Measurements from ENCODE around the gene MYO10. TPM values are rescaled to one million over a fixed set of nuclear protein-coding genes. Genes with fewer than 3 reads are reported as not detected.

Gene MYO10
- total and polyA plus RNA-seq, 3 donors from 2014 or later: 37.8 to 102 (median 99.8) TPM

DNA sequence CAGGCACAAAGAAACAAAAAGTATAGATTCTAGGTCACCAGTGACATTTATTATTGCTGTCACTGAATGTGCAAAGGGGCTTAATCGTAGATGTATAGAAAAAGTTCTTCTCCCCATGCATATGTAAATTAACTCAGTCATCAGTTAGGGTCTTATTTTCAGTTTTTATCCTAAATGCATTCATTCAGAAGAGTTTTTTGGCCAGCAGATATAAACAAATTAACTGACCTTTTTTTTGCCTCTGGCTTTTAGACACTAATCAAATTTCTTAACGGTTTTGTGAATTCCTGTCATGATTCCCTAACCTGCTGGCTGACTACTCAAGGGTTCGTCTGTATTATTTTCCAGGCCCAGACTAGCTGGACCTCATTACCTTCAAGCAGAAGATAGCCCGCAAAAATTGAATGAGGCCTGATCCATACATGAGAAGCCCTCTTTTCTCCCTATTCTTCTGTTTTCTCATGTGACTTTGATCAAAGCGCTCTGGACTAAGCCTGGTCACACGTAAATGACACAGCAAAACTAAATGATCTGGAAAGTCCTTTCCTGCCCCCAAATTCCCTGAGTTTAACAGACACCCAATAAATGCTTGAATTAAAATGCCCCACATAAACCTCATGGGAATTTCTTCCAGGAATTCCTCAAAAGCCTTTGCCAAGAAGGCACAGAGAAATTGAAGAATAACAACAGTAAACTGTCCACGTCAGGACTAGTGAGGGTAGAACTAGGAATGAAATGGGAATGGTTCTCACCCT is 83.7 kb downstream of the MYO10 start:
- Histone ChIP-seq H3K4me1 (peaks cover 14% of the 10 kb centered on the region), H3K27ac (no peak overlapping the region), H3K36me3 (ENCODE audit: low read depth, missing control alignments) (no peaks in the 10 kb centered on the region), H3K27me3 (no peaks in the 10 kb centered on the region), H3K9me3 (no peaks in the 10 kb centered on the region), H3K4me3 (no peak overlapping the region)
- 79 to 82% methylated on average over 7 of the region's 7 CpGs for WGBS, 2 donors
- intact Hi-C loops (cut with DNase I; ENCODE audit: low total_unique reads): no loop called here
- TF ChIP-seq, protein P1, sequence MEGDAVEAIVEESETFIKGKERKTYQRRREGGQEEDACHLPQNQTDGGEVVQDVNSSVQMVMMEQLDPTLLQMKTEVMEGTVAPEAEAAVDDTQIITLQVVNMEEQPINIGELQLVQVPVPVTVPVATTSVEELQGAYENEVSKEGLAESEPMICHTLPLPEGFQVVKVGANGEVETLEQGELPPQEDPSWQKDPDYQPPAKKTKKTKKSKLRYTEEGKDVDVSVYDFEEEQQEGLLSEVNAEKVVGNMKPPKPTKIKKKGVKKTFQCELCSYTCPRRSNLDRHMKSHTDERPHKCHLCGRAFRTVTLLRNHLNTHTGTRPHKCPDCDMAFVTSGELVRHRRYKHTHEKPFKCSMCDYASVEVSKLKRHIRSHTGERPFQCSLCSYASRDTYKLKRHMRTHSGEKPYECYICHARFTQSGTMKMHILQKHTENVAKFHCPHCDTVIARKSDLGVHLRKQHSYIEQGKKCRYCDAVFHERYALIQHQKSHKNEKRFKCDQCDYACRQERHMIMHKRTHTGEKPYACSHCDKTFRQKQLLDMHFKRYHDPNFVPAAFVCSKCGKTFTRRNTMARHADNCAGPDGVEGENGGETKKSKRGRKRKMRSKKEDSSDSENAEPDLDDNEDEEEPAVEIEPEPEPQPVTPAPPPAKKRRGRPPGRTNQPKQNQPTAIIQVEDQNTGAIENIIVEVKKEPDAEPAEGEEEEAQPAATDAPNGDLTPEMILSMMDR (IDR thresholded peaks at IDR 0.05): no peak
- no peak for DNase-seq

DNA sequence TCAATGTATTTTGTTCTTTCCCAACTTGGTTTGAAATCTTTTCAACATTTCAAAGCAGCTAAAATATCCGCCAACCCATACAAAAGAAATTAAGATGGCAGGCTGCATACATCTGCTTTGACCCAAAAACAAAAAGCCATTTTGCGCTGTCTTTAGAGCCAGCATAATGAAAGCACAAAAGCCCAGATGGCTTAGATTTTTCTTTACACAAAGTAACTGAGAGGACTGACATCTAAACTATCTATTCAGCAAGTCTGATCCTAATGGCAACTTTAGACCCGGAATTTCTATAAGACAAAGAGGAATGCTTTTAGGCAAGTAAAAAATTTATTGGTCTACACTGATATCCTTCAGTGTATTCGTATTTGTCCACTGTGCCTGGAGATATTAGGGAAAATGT is 86.3 kb downstream of the MYO10 start:
- TF ChIP-seq, protein P1 (IDR thresholded peaks at IDR 0.05): no peak
- no peak for TF ChIP-seq POLR2A (IDR thresholded peaks at IDR 0.05)
- WGBS, 2 donors: 86 to 94% methylated on average over 4 of the region's 4 CpGs
- Histone ChIP-seq H3K4me3 (no peak overlapping the region), H3K9me3 (no peaks in the 10 kb centered on the region), H3K27ac (no peak overlapping the region), H3K27me3 (no peaks in the 10 kb centered on the region), H3K36me3 (ENCODE audit: low read depth, missing control alignments) (no peaks in the 10 kb centered on the region), H3K4me1 (no peaks in the 10 kb centered on the region)
- no peak for DNase-seq
- intact Hi-C loops (cut with DNase I; ENCODE audit: low total_unique reads): no loop called here

DNA sequence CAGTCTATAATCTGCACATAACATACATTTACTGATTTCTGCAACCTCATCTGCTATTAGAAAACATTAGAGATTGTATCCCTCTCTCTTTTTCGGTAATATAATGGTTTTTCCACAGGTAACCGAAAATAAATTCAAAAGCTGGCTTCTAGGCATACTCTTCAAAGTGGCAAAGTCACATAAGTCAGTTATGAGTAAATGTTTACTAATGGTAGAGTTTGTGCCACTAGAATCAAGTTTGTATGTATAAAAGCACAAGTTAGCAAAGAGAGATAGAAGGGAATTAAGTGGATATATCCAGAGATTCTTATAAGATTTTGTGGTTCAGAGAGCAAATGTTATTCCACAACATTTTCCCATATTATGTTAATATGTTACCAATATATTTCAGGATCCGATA is 86.9 kb downstream of the MYO10 start:
- H3K4me1 ChIP-seq: no peaks in the 10 kb centered on the region
- no peak overlapping the region for H3K4me3 ChIP-seq
- intact Hi-C loops (cut with DNase I; ENCODE audit: low total_unique reads): no loop called here
- no peak for TF ChIP-seq POLR2A (IDR thresholded peaks at IDR 0.05)
- TF ChIP-seq, protein P1 (IDR thresholded peaks at IDR 0.05): no peak
- H3K27me3 ChIP-seq: no peaks in the 10 kb centered on the region
- no peak overlapping the region for H3K27ac ChIP-seq
- H3K36me3 ChIP-seq (ENCODE audit: low read depth, missing control alignments): no peaks in the 10 kb centered on the region
- no peaks in the 10 kb centered on the region for H3K9me3 ChIP-seq
- DNase-seq: no peak
- 82 to 92% methylated on average over 3 of the region's 3 CpGs for WGBS, 2 donors

DNA sequence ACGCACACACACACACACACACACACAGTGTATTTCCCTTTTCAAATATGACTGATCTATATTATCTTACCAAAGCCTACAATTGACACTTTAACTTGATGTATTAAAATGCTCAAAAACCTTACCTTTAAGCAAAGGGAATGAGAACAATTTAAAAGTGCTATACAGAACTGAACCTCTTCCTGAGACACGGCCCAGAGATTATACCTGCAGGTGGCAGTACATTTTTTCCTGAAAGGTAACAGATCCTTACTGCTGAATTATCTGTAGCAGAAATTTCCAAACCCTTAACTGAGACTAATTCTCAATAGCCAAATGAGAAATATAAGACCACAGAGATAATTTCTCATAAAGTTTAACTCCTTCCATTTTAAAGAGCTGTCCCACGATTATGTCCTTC is 91.1 kb downstream of the MYO10 start:
- no peaks in the 10 kb centered on the region for H3K36me3 ChIP-seq (ENCODE audit: low read depth, missing control alignments)
- intact Hi-C loops (cut with DNase I; ENCODE audit: low total_unique reads): no loop called here
- no peak overlapping the region for H3K27ac ChIP-seq
- TF ChIP-seq POLR2A (IDR thresholded peaks at IDR 0.05): no peak
- TF ChIP-seq, protein P1 (IDR thresholded peaks at IDR 0.05): no peak
- 82 to 91% methylated on average over 3 of the region's 3 CpGs for WGBS, 2 donors
- no peaks in the 10 kb centered on the region for H3K4me1 ChIP-seq
- H3K9me3 ChIP-seq: no peaks in the 10 kb centered on the region
- H3K27me3 ChIP-seq: no peaks in the 10 kb centered on the region
- DNase-seq: no peak
- H3K4me3 ChIP-seq: no peak overlapping the region

DNA sequence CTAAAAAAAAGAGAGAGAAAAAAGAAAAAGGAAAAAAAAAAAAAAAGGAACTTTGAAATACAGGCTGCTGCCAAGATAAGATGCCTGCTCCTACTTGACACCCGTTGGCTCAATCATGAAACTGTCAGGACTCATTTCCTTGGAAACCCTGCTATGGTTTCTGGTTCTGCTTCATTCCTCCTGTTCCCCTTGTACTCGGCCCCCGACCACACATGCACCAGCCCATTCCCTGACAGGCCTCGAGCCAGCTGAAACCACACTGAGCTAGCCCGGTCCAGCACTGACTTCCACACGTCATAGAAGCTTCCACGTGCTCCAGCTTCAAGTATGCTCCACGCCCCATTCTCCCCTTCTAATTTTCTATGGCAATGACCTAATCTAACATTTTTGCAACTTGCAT is 93.2 kb downstream of the MYO10 start:
- intact Hi-C loops (cut with DNase I; ENCODE audit: low total_unique reads): no loop called here
- no peak for DNase-seq
- no peaks in the 10 kb centered on the region for H3K9me3 ChIP-seq
- WGBS, 2 donors: 72 to 80% methylated on average over 8 of the region's 8 CpGs
- H3K36me3 ChIP-seq (ENCODE audit: low read depth, missing control alignments): no peaks in the 10 kb centered on the region
- H3K4me3 ChIP-seq: no peak overlapping the region
- H3K27me3 ChIP-seq: no peaks in the 10 kb centered on the region
- no peak overlapping the region for H3K27ac ChIP-seq
- TF ChIP-seq POLR2A (IDR thresholded peaks at IDR 0.05): no peak
- TF ChIP-seq, protein P1 (IDR thresholded peaks at IDR 0.05): no peak
- H3K4me1 ChIP-seq: no peaks in the 10 kb centered on the region
